Activated CD8-positive, alpha-beta memory T cell treated with anti-CD3 and anti-CD28 coated beads for 36 hours (primary cell): ENCODE data around the gene PTCH2. TPM values are rescaled to one million over a fixed set of nuclear protein-coding genes. Genes with fewer than 3 reads are reported as not detected.

Source experiments
- CTCF ChIA-PET: fragments of 350-600 bp; sonication (Branson Sonifier 250); formaldehyde crosslinking; loops from one replicate; lab custom pipeline; 2021; ENCODE audit warnings: antibody characterized with exemption; lab: Charles Lee
- POLR2A ChIA-PET: fragments of 350-600 bp; sonication (Branson Sonifier 250); formaldehyde crosslinking; loops from one replicate; lab custom pipeline; 2021; ENCODE audit warnings: antibody characterized with exemption; lab: Charles Lee
- total RNA-seq, 2 experiments: library from RNA; stranded (reverse); gene quantifications; one replicate each; pipeline ENCODE4 v1.2.3, GENCODE V29; 2021

The PTCH2 gene
- total RNA-seq, 2 experiments from 2014 or later, result 0.46 to 0.51 TPM

GRCh38 chr1:44810101-44810761, 32.8 kb downstream of the PTCH2 start:
- POLR2A ChIA-PET, result interaction anchor here (1.2 to 5.2 kb wide), 13 partner anchors 8 to 201 kb away, joined by 4 to 95 read pairs (median 11); partner anchors contain the start of genes HECTD3, PLK3, RNU5D-1 and RPS8

GRCh38 chr1:44808938-44809917, 33.8 kb downstream of the PTCH2 start:
- CTCF ChIA-PET, result interaction anchor here (0.5 to 3.4 kb wide), 9 partner anchors 9 to 157 kb away, joined by 3 to 27 read pairs (median 7); partner anchors contain the start of genes PLK3 and RNU5D-1
- POLR2A ChIA-PET, result interaction anchor here (1.2 to 5.2 kb wide), 12 partner anchors 9 to 202 kb away, joined by 4 to 95 read pairs (median 15); partner anchors contain the start of genes HECTD3, PLK3, RNU5D-1 and RPS8

More at GRCh38 chr1:44810101-44810761, 32.8 kb downstream of the PTCH2 start:
- CTCF ChIA-PET, result interaction anchor here (0.6 to 3.4 kb wide), 6 partner anchors 9 to 682 kb away, joined by 3 to 27 read pairs (median 8); partner anchors contain the start of genes PLK3 and RNU5D-1

- CTCF ChIA-PET, result interaction anchor here (0.5 to 3.4 kb wide), 8 partner anchors 8 to 158 kb away, joined by 3 to 27 read pairs (median 4); partner anchors contain the start of genes PLK3 and RNU5D-1
- POLR2A ChIA-PET, result interaction anchor here (1.3 to 5.2 kb wide), 8 partner anchors 8 to 203 kb away, joined by 4 to 95 read pairs (median 26); partner anchors contain the start of genes HECTD3, PLK3, RNU5D-1 and RPS8
Measured at GRCh38 chr1:44808063-44808937, 34.8 kb downstream of the PTCH2 start, which contains the start of gene BTBD19. Gene BTBD19, plus strand, starts transcription at chr1:44808523. Its CDS starts 298 bp downstream, at chr1:44808821.

DNA sequence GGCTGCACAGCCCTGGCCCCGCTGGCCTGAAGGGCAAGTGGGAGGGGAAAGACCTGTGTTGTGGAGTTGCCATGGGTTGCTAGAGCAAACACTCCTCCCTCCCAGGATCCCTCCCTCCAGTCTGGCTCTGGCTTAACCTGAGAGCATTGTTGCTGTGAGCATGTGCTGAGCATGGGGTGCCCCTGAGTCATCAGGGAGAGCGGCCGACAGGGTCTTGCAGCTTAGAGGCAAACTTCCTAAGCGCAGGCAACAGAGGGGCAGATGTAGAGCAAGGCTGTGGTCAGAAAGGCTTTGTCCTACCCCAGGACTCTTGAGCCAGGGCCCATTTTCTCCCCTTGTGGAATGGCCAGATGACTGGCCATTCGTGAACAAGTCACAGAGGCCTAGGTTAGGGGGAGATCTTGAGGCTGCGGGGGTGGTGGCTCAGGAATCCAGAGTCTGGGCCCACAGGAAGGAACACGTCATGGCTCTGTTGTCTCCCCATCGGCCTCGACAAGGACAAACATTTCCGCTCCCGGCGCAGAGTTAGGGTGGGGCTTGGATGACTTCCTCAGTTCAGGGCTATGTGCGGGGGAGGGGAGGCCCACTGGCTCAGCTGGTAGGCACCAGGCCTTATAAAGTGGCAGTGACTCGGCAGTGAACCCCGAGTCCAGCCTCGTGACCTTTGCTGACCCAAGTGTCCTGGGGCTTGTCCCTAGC, 35.5 kb downstream of the PTCH2 start:
- ChIA-PET CTCF (interaction anchor here (1.0 to 3.4 kb wide), 5 partner anchors 7 to 77 kb away, joined by 3 to 27 read pairs (median 7); partner anchors contain the start of genes PLK3 and RNU5D-1), POLR2A (interaction anchor here (2.4 to 5.2 kb wide), 6 partner anchors 8 to 86 kb away, joined by 19 to 95 read pairs (median 30); partner anchors contain the start of genes PLK3, RNU5D-1 and RPS8)

DNA sequence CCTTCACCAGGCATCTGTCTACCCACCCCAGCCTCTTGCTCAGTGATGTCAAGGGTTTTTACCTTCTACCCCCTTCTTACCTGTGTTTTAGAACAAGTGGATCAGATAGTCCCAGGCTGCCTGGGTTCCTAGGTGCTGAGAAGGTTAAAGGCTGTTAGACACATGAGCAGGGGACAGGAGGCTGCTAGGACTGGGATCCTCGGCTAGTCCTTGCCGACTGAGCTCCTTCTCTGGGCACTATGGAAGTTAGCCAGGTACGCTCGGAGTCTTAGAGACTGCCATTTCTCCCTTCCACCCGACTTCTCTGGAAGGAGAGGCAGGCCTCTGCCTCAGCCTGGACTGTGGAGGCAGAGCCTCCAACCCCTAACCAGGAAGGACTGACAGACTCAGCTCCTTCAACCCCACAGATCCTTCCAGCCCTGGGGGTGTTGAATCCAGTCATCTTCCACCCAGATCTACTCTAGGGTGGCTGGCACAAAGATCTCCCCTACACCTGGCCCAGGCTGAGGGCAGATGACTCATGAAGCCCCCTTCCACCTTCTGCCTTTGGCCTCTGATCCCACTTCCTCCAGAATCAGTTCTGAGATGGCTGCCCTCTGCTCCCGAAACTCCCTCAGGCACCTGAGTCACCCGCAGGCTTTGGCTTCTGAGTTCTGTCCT, 36.2 kb downstream of the PTCH2 start, which contains the start of gene DYNLT4:
TSS of gene DYNLT4 (minus strand) at position 648 of the 660 bp plus-strand sequence. CDS start 683 bp downstream, outside the sequence.
- CTCF ChIA-PET, result interaction anchor here (1.3 to 2.2 kb wide), 2 partner anchors 21 to 75 kb away, joined by 3 to 7 read pairs; no protein-coding TSS in a partner anchor
- POLR2A ChIA-PET, result interaction anchor here (3.5 to 5.2 kb wide), 3 partner anchors 12 to 77 kb away, joined by 27 to 68 read pairs (median 32); partner anchors contain the start of gene RNU5D-1

- ChIA-PET POLR2A (interaction anchor here (0.9 to 5.2 kb wide), 3 partner anchors 12 to 76 kb away, joined by 8 to 68 read pairs (median 32); partner anchors contain the start of gene RNU5D-1), CTCF (interaction anchor here (1.2 to 1.3 kb wide), 2 partner anchors 20 to 74 kb away, joined by 3 read pairs; no protein-coding TSS in a partner anchor)
Measured at GRCh38 chr1:44806025-44806703, 36.9 kb downstream of the PTCH2 start.

DNA sequence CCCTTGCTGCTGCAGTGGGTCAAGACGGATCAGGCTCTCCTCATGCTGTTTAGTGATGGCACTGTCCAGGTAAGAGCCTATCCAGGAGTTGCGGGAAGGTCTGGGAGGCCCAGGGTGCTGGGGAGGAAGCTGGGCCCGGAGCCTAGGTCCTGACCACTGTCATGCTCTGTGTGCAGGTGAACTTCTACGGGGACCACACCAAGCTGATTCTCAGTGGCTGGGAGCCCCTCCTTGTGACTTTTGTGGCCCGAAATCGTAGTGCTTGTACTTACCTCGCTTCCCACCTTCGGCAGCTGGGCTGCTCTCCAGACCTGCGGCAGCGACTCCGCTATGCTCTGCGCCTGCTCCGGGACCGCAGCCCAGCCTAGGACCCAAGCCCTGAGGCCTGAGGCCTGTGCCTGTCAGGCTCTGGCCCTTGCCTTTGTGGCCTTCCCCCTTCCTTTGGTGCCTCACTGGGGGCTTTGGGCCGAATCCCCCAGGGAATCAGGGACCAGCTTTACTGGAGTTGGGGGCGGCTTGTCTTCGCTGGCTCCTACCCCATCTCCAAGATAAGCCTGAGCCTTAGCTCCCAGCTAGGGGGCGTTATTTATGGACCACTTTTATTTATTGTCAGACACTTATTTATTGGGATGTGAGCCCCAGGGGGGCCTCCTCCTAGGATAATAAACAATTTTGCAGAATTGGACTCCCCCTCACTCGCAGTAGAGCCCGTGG, 37.6 kb downstream of the PTCH2 start:
- ChIA-PET POLR2A (interaction anchor here (0.9 to 5.2 kb wide), 2 partner anchors 13 to 24 kb away, joined by 8 to 68 read pairs; no protein-coding TSS in a partner anchor), CTCF (interaction anchor here (1.2 to 1.3 kb wide), 2 partner anchors 19 to 74 kb away, joined by 3 read pairs; no protein-coding TSS in a partner anchor)

DNA sequence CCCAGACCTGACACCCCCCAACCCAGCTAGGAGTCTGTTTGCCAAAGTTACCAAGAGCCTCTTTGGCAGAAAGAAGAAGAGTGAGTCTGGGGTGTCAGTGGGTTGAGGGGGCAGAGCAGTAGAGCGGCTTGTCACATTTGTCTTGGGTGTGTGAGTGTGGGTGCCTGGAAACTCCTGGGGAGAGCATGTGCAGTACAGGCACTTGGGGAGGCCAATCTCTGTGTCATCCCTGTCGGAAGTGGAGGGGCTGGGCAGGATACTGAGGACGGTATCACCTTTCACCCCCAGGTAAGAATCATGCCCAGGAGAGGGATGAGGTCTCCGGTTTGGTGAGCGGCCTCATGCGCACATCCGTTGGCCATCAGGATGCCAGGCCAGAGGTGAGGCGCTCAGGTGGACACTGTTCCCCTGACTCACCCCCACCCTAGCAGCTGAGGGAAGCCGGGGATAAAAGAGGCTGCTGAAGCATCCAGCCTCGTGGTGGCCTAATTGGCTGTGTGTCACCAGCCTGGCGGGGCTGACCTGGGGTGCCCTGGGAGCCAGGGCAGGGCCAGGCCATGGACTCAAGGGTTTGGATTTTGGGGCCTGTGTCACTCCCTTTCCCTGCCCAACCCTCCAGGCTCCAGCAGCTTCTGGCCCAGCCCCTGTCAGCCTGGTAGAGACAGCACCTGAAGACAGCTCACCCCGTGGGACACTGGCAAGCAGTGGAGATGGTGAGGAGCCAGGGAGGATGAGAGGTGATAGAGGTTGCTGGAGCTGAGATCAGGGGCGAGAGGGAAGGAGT, 39.5 kb downstream of the PTCH2 start:
- POLR2A ChIA-PET, result interaction anchor here (1.2 kb wide), 1 partner anchor 19 kb away, joined by 3 read pairs; no protein-coding TSS in a partner anchor
- CTCF ChIA-PET, result interaction anchor here (0.7 to 1.4 kb wide), 5 partner anchors 11 to 72 kb away, joined by 3 to 4 read pairs (median 3); partner anchors contain the start of genes BEST4 and RNU5D-1

DNA sequence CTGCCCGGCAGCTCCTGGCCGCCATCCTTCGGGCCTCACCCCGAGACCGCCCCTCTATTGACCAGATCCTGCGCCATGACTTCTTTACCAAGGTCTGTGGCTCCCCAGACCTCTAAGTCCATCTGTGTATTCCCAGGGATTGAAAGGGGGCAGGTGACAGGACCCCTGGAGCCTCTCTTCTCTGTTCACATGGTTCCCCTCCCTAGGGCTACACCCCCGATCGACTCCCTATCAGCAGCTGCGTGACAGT, 40.1 kb downstream of the PTCH2 start:
- ChIA-PET CTCF (interaction anchor here (1.3 to 1.4 kb wide), 2 partner anchors 11 to 16 kb away, joined by 3 to 4 read pairs; no protein-coding TSS in a partner anchor), POLR2A (interaction anchor here (1.1 to 1.2 kb wide), 2 partner anchors 16 to 19 kb away, joined by 3 to 5 read pairs; no protein-coding TSS in a partner anchor)

DNA sequence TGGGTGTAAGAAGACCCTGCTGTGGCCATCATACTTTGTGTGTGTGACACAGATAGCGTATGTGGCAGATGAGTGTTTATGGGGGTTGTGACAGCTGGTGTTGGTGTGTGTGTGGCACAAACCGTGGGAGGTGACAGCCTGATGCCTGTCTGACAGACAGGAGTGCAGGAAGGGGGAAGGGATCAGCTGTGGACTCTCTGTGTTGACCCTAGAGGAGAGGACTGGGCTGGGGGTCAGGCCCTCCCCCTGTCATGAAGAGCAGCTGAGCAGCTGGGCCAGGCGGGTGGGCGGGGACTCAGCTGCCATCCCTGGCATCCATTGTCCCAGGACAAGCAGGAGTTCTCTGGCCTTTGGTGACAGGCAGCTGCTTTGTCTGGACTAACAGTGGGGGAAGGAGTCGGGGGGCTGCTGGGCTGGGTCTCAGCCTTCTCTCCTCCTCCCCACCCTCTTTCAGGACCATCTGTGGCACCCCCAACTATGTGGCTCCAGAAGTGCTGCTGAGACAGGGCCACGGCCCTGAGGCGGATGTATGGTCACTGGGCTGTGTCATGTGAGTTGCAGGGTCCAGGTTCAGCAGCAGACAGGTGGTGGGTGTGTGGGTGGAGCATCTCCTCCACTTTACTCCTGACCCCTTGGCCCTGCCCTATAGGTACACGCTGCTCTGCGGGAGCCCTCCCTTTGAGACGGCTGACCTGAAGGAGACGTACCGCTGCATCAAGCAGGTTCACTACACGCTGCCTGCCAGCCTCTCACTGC, 40.6 kb downstream of the PTCH2 start:
- CTCF ChIA-PET, result interaction anchor here (1.3 to 1.4 kb wide), 2 partner anchors 12 to 16 kb away, joined by 3 to 4 read pairs; no protein-coding TSS in a partner anchor
- POLR2A ChIA-PET, result interaction anchor here (0.6 to 1.2 kb wide), 3 partner anchors 17 to 815 kb away, joined by 3 to 5 read pairs (median 4); no protein-coding TSS in a partner anchor

DNA sequence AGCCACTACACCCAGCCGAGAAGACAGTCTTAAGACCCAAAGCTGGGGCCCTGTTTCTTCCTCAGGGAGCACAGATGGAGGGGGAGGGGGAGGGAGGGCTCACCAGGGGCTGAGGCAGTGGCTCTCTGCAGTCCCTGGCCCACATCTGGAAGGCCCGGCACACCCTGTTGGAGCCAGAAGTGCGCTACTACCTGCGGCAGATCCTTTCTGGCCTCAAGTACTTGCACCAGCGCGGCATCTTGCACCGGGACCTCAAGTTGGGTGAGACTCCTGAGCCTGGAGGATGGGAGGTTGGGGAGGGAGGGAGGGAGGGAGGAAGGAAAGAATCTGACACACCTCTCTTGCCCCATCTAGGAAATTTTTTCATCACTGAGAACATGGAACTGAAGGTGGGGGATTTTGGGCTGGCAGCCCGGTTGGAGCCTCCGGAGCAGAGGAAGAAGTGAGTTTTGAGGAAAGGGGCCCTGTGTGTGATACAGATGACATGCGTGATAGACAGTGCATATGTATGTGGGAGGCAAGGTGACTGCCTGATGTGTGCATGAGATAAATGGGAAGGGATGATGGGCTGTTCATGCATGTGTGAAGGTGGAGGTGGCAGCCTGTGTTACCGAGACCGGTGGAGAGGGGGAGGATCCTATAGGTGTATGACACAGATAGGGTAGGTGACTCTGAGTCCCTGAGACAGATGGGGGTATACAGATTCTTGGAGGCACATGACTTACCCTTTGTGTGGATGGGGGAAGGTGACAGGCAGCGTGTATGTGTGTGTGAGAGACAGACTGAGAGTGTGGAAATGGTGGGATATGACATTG, 41.4 kb downstream of the PTCH2 start:
- POLR2A ChIA-PET, result interaction anchor here (0.6 to 3.5 kb wide), 8 partner anchors 7 to 814 kb away, joined by 3 to 95 read pairs (median 19); partner anchors contain the start of genes BEST4, BTBD19 and RPS8
- CTCF ChIA-PET, result interaction anchor here (1.9 to 3.5 kb wide), 4 partner anchors 7 to 26 kb away, joined by 7 to 38 read pairs (median 26); partner anchors contain the start of genes BEST4, BTBD19 and RPS8
